Activated T-helper 2 cell treated with anti-CD3 and anti-CD28 coated beads, Interferon-gamma antibody, Interleukin-2, Interleukin-4, amounts not matched to agents 10 μg/mL and 5 μg/mL and 100 μg/mL, durations not matched to agents 14 hours and 24 hours and 36 hours (primary cell): Measurements from ENCODE around the gene TDRD12. TPM values are rescaled to one million over a fixed set of nuclear protein-coding genes. Genes with fewer than 3 reads are reported as not detected.
"Not testable (repeated sequence)": the region's sequence is repeated elsewhere in the genome, so short reads cannot be mapped to it uniquely, and the experiment has no call there.

Source experiments
- DNase-seq: peaks from one replicate; pipeline ENCODE4 v3.0.0; 2021; ENCODE audit warnings: low spot score
- H3K27ac Mint-ChIP-seq: one replicate; pipeline ENCODE4 v1.8.0; 2021; ENCODE audit warnings: mixed read lengths
- H3K27me3 Mint-ChIP-seq: one replicate; pipeline ENCODE4 v1.8.0; 2021; ENCODE audit warnings: low read depth, mixed read lengths
- H3K36me3 Mint-ChIP-seq: one replicate; pipeline ENCODE4 v1.8.0; 2021; ENCODE audit warnings: low read depth, mixed read lengths
- H3K4me1 Mint-ChIP-seq: one replicate; pipeline ENCODE4 v1.8.0; 2021; ENCODE audit warnings: low read depth, mixed read lengths
- H3K4me3 Mint-ChIP-seq: one replicate; pipeline ENCODE4 v1.8.0; 2021; ENCODE audit warnings: low read depth, mild to moderate bottlenecking, moderate library complexity, mixed read lengths
- H3K9me3 Mint-ChIP-seq: one replicate; pipeline ENCODE4 v1.8.0; 2021; ENCODE audit warnings: mixed read lengths
- intact Hi-C: fragments of 100-400 bp; cut with micrococcal nuclease; formaldehyde crosslinking; loops from one replicate; pipeline ENCODE4 v1.15.1; 2023
- total RNA-seq: library from RNA; stranded (reverse); gene quantifications from 2 replicates; pipeline ENCODE4 v1.2.3, GENCODE V29; 2022

TDRD12 gene
- total RNA-seq, 1 donor from 2014 or later, result 0.07 TPM

DNA sequence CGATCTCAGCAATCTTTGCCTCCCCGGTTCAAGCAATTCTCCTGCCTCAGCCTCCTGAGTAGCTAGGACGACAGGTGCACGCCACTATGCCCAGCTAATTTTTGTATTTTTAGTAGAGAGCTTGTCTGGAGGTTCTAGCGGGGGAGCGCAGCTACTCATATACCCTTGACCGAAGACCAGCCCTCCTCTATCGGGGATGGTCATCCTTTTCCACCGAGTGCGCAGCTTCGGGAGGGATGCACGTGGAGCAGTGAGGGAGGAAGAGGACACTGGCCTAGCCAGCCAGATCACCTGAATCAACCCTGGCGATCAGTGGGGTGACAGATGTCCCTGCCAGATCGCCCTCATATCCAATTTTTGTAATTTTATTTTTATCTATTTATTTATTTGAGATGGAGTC is 143.2 kb downstream of the TDRD12 start:
- H3K9me3 Mint-ChIP-seq, result no peaks in the 10 kb centered on the region
- H3K27me3 Mint-ChIP-seq, result no peaks in the 10 kb centered on the region
- no peak for DNase-seq
- no peaks in the 10 kb centered on the region for H3K36me3 Mint-ChIP-seq
- no peak overlapping the region for H3K4me3 Mint-ChIP-seq
- intact Hi-C loops, result no loop called here
- no peaks in the 10 kb centered on the region for H3K4me1 Mint-ChIP-seq
- H3K27ac Mint-ChIP-seq, result no peak overlapping the region

DNA sequence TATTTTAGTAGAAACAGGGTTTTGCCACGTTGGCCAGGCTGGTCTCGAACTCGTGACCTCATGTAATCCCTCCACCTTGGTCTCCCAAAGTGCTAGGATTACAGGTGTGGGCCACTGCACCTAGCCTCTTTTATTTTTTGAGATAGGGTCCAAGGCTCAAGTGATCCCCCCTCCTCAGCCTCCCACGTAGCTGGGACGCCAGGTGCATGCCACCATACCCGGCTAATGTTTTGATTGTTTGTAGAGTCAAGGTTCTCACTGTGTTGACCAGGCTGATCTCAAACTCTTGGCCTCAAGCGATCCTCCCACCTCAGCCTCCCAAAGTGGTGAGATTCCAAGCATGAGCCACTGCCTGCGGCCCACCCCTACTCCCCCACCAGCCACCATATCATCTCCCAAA is 143.7 kb downstream of the TDRD12 start:
- intact Hi-C loops, result no loop called here

DNA sequence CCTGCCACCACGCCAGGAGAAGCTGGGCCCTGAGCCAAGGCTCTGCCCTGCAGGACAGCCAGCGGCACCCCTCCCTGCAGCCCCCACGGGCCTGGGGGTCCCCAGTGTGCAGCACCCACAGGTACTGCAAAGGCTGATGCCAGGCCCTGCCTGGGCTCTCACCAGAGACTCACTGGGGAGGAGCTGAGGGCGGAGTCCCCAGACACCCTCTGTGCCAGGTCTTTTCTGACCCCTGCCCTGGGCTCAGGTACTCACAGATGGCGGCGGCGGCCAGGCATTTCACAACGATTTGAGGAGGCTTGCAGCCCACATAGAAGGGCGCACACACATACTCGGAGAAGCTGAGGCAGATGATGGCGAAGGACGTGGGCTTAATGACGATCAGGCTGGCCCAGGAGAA is 144.3 kb downstream of the TDRD12 start:
- Mint-ChIP-seq H3K4me3 (no peak overlapping the region), H3K27ac (no peak overlapping the region), H3K36me3 (no peaks in the 10 kb centered on the region), H3K27me3 (no peaks in the 10 kb centered on the region), H3K9me3 (no peaks in the 10 kb centered on the region), H3K4me1 (no peaks in the 10 kb centered on the region)
- intact Hi-C loops, result no loop called here
- no peak for DNase-seq

More for the DNA sequence above, 143.7 kb downstream of the TDRD12 start:
- no peak for DNase-seq
- no peaks in the 10 kb centered on the region for H3K9me3 Mint-ChIP-seq
- H3K4me3 Mint-ChIP-seq, result no peak overlapping the region
- H3K27me3 Mint-ChIP-seq, result no peaks in the 10 kb centered on the region
- no peaks in the 10 kb centered on the region for H3K4me1 Mint-ChIP-seq
- H3K27ac Mint-ChIP-seq, result no peak overlapping the region
- no peaks in the 10 kb centered on the region for H3K36me3 Mint-ChIP-seq

DNA sequence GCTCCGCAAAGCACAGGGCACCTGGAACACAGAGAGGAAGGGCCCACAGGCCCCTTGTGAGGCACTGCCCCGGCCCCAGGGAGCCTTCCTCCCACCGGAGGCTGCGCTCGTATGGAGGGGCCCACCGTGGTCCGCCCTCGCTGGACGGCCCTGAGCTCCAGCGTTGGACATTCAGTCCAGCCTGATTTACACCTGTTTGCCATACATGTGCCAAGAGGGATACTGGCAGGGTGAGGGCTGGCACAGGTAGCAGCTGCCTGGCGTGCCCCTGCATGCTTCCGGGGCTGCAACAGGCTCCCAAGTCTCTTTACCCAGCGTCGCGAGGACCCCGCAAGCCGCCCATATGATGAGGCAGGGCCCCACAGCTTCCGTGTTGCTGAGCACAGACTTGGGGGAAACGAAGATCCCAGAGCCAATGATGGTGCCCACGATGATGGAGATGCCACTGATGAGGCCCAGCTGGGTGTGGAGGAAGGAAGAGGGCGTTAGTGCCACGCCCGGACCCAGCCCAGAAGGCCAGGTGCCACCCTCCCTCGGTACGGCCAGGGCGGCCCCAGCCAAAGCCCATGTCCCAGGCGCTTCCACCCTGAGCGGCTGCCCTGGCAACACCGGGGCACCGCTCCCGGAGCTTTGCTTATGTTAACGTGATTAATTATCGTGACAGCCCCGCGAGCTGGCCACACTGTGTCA is 144.9 kb downstream of the TDRD12 start:
- no peaks in the 10 kb centered on the region for H3K4me1 Mint-ChIP-seq
- DNase-seq, result no peak
- H3K27ac Mint-ChIP-seq, result no peak overlapping the region
- H3K36me3 Mint-ChIP-seq, result no peaks in the 10 kb centered on the region
- H3K4me3 Mint-ChIP-seq, result no peak overlapping the region
- H3K27me3 Mint-ChIP-seq, result no peaks in the 10 kb centered on the region
- H3K9me3 Mint-ChIP-seq, result no peaks in the 10 kb centered on the region
- intact Hi-C loops, result no loop called here

DNA sequence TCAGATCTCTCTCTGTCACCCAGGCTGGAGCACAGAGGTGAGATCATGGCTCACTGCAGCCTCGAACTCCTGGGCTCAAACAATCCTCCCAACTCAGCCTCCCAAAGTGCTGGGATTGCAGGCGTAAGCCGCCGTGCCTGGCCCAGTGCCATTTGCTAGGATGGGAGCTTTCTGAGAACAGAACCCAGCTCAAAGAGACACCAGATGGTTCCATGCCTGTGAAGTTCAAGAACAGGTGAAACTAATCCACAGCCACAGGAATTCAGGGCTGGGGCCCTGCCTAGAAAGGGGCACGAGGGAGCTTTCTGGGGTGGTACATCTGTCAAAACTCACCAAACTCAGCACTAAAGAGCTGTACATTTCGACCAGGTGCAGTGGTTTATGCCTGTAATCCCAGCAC is 145.8 kb downstream of the TDRD12 start:
- Mint-ChIP-seq H3K9me3 (no peaks in the 10 kb centered on the region), H3K4me1 (no peaks in the 10 kb centered on the region), H3K36me3 (no peaks in the 10 kb centered on the region), H3K27me3 (no peaks in the 10 kb centered on the region), H3K4me3 (no peak overlapping the region), H3K27ac (no peak overlapping the region)
- DNase-seq, result no peak
- intact Hi-C loops, result no loop called here

DNA sequence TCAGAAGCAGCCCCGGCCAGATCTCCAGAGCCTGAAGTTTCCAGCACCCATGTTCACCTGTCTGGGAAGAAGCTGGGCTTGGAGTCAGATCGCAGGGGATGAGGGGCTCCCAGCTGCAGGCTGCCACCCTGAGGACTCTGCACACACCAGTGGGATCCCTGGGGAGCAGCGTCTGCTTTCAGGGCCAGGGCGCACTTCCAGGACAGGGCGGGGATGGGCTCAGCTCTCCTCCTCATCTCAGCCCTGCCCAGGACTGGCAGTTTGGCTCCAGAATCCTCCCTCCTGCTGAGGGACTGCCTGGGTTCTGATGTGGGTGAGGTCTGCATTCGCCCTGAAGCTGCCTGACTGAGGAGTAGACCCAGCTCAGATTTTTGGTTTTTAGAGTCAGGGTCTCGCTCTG is 146.5 kb downstream of the TDRD12 start:
- H3K4me1 Mint-ChIP-seq, result no peaks in the 10 kb centered on the region
- no peaks in the 10 kb centered on the region for H3K27me3 Mint-ChIP-seq
- H3K36me3 Mint-ChIP-seq, result no peaks in the 10 kb centered on the region
- H3K4me3 Mint-ChIP-seq, result no peak overlapping the region
- no peaks in the 10 kb centered on the region for H3K9me3 Mint-ChIP-seq
- no peak overlapping the region for H3K27ac Mint-ChIP-seq
- DNase-seq, result no peak
- intact Hi-C loops, result no loop called here

DNA sequence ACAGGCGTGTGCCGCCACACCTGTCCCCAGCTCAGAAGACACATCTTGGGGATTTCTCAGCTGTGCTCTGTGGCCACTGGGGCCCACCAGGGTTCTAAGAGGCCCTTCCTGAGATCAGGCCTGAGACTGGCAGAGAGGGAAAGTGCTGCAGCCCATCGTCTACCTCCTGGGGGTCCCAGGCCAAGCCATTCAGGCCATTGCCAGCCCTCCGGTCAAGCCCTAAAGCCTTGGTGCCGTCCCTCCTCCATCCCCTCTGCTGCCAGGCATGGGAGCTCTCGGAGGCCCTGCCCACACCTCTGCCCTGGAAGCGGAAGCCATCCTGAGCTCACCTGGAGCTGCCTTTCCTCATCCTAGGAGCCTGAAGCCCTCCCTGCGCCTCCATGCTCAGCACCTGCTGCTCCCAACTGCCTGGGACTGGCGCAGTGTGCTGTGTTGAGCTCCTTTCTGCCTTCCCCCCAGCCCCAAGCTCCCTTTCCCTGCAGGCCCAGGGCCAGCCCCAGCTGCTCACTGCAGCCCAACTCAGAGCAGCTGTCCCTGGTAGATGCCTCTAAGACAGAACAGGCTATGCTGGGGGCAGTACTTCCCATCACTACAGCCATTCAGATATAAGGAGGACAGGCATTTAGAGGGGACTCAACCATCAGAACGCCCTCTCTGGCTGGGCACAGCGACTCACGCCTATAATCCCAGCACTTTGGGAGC is 147.1 kb downstream of the TDRD12 start:
- Mint-ChIP-seq H3K9me3 (no peaks in the 10 kb centered on the region), H3K36me3 (no peaks in the 10 kb centered on the region), H3K27ac (no peak overlapping the region), H3K4me3 (no peak overlapping the region), H3K4me1 (no peaks in the 10 kb centered on the region), H3K27me3 (no peaks in the 10 kb centered on the region)
- intact Hi-C loops, result no loop called here
- DNase-seq, result no peak

DNA sequence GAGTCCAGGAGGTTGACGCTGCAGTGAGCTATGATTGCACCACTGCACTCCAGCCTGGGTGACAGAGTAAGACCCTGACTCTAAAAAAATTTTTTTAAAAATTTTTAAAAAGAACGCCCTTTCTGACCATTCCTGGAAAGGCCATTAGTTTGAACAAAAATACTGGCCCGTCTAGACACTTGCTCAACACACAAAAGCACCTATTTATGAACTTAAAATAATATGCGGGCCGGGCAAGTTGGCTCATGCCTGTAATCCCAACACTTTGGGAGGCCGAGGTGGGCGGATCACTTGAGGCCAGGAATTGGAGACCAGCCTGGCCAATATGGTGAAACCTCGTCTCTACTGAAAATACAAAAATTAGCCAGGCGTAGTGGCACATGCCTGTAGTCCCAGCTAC is 147.9 kb downstream of the TDRD12 start:
- H3K36me3 Mint-ChIP-seq, H3K4me3 Mint-ChIP-seq, intact Hi-C loops, H3K4me1 Mint-ChIP-seq, H3K27ac Mint-ChIP-seq, H3K9me3 Mint-ChIP-seq, H3K27me3 Mint-ChIP-seq, DNase-seq: not testable (repeated sequence)

DNA sequence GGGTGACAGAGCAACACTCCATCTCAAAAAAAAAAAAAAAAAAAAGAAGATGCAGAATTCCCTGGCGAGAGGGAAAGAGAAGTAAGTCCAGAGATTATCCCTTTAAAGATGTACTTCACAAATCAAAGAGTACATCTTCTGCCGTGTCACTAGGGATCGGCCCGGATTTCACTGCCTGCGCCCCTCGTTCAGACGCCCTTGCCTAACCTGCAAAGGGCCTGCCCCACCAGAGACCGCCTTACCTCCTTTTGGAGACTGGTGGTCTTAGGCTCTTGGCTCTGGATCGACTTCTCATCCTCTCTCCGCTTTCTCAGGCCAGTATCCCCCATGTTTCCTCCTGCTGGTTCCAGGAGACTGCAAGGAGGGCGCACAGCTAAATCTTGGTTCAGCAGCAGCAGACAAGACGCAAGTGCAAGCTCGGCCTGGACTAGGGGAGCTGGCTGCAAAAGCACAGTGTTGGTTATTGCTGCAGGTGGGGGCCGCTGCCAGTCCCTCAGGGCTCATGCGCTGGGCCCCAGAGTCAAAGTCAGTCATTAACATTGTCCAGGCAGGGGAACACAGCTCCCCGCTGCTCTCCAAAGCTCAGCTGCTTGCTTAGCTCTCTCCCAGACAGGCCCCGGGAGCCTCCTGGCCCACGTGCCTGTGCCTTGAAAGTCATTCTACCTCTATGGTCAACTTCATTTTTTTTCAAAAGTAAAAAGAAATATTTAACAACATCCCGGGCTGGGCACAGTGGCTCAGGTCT is 148.8 kb downstream of the TDRD12 start:
- DNase-seq, result no peak
- Mint-ChIP-seq H3K27me3 (no peaks in the 10 kb centered on the region), H3K36me3 (no peaks in the 10 kb centered on the region), H3K4me1 (no peaks in the 10 kb centered on the region), H3K9me3 (no peaks in the 10 kb centered on the region), H3K4me3 (no peak overlapping the region), H3K27ac (no peak overlapping the region)
- intact Hi-C loops, result no loop called here

DNA sequence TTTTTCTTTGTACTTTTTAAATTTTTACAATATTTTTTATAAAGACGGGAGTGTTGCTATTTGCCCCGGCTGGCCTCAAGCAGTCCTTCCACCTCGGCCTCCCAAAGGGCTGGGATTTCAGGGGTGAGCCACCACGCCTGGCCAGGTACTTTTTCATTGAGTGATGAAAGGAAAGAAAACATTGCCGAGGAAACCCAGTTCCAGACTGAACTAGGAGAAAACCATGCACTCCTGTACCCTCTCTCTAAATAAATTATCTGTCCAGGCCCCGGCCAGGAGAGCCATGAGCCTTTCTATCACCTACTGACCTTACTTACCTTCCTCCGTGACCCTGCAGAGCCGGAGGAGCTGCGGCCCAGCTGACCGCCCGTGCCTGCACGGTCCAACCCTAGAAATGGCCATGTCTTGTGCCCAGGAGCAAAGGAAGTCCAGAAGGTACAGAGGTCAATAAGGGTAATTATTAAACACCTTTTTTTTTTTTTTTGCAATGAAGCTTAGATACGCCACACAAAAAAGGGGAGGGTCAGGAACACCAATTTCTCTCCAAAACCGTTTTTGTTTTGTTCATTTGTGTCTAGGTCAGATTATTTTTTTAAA is 149.9 kb downstream of the TDRD12 start, which contains the start of gene SLC7A9:
Gene SLC7A9 (minus strand): TSS at position 399 of the 597 bp plus-strand sequence. CDS start 1,233 bp downstream, outside the sequence.
- Mint-ChIP-seq H3K4me1 (peaks cover 5% of the 10 kb centered on the region), H3K27ac (no peak within 1 kb of the TSS), H3K4me3 (no peak within 1 kb of the TSS), H3K36me3 (no peaks in the 10 kb centered on the region), H3K9me3 (no peaks in the 10 kb centered on the region), H3K27me3 (no peaks in the 10 kb centered on the region)
- DNase-seq, result no peak
- intact Hi-C loops, result no loop called here

DNA sequence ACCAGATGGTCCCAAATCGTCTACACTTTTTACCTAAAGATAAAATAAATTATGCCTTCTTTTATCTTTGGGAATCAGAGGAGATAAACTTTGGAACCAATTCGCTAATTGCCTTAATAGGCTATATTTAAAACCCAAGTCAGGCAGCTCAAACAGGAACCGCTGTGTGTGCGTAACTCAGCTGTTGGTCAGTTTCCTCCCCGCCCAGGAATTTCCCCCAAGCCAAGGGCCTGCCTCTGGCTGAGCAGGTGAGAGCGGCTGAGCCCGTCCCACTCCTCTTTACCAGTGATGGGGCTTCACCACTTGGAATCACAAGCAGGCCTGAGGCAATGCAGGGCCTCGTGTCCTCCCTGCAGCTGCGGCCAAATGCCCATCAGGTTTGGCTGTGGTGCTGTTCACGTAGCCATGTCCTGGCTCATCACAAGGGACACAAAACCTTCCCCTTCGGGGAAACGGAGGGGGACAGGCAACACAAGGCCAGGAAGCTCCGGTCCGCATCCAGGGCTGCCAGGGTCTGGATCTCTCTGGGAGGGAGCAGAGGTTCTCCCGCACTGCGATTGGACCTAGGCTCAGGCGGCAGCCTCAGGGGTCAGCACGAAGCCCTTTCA is 150.5 kb downstream of the TDRD12 start:
- Mint-ChIP-seq H3K4me3 (no peak overlapping the region), H3K27ac (no peak overlapping the region), H3K27me3 (no peaks in the 10 kb centered on the region), H3K4me1 (peaks cover 5% of the 10 kb centered on the region), H3K9me3 (no peaks in the 10 kb centered on the region), H3K36me3 (no peaks in the 10 kb centered on the region)
- intact Hi-C loops, result no loop called here
- DNase-seq, result no peak

DNA sequence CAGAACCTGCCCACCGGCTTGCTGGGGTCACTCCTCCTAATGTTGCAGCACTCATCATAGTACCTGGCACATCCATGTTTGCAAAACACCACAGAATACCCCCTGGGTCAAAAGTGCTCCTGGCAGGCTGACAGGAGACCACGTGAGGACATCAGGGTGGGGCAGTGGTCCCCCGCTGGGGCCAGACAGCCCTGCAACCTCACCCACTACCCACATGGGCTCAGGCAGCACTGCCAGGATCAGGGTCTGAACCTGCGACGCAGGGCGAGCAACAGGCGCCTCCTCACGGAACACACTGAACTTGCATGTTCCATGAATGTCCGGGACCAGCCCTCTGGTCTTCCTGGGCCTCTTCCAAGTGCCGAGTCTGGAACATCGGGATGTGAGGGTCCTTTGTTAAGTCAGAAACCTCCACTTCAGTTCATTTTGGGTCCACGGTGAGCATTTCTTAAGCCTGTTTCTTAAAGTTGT is 151.4 kb downstream of the TDRD12 start:
- Mint-ChIP-seq H3K27me3 (no peaks in the 10 kb centered on the region), H3K36me3 (no peaks in the 10 kb centered on the region), H3K4me3 (no peak overlapping the region), H3K27ac (no peak overlapping the region), H3K4me1 (peaks cover 5% of the 10 kb centered on the region), H3K9me3 (no peaks in the 10 kb centered on the region)
- no peak for DNase-seq
- intact Hi-C loops, result no loop called here
